Neural progenitor cell (in vitro differentiated cells): ENCODE measurements around the gene ANKRD12.

Experiments used
- EZH2 ChIP-seq: fragments of 200-600 bp; sonication (generic); IDR thresholded peaks from 2 replicates; pipeline ENCODE4 v1.6.1; 2017; ENCODE audit warnings: antibody characterized with exemption, mild to moderate bottlenecking, moderate library complexity
- TF ChIP-seq, protein P1 (sequence below): fragments of 200-600 bp; sonication (generic); IDR thresholded peaks from 2 replicates; pipeline ENCODE4 v1.5.1; 2017; ENCODE audit warnings: antibody characterized with exemption, mild to moderate bottlenecking

DNA sequence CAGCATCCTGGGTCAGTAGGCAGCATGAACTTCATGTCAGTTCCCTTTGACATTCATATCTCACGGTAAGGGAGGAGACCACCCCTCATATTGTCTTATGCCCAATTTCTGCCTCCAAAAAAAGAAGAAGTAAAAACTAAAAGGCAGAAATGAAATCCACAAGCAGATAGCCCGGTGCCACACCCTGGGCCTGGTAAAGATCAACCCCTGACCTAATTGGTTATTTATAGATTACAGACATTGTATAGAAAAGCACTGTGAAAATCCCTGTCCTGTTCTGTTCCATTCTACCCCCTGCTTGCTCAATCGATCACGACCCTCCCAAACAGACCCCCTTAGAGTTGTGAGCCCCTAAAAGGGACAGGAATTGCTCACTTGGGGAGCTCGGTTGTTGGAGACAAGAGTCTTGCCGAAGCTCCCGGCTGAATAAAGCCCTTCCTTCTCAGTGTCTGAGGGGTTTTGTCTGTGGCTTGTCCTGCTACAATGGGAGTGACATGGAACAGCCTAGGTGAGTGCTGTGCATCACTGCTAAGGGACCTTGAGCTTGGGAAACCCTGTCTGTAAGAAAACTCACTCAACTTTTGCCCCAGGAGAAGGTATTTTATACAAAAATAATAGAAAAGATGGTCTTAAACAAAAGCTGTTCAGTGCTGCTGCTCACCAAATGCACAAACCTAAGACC lies 23.0 kb upstream of the ANKRD12 start:
- TF ChIP-seq, protein P1, sequence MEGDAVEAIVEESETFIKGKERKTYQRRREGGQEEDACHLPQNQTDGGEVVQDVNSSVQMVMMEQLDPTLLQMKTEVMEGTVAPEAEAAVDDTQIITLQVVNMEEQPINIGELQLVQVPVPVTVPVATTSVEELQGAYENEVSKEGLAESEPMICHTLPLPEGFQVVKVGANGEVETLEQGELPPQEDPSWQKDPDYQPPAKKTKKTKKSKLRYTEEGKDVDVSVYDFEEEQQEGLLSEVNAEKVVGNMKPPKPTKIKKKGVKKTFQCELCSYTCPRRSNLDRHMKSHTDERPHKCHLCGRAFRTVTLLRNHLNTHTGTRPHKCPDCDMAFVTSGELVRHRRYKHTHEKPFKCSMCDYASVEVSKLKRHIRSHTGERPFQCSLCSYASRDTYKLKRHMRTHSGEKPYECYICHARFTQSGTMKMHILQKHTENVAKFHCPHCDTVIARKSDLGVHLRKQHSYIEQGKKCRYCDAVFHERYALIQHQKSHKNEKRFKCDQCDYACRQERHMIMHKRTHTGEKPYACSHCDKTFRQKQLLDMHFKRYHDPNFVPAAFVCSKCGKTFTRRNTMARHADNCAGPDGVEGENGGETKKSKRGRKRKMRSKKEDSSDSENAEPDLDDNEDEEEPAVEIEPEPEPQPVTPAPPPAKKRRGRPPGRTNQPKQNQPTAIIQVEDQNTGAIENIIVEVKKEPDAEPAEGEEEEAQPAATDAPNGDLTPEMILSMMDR: no peak
- TF ChIP-seq EZH2: no peak
